ENCODE data around the gene MYDGF. TPM values are rescaled to one million over a fixed set of nuclear protein-coding genes. Genes with fewer than 3 reads are reported as not detected.
"Not testable (repeated sequence)": the region's sequence is repeated elsewhere in the genome, so short reads cannot be mapped to it uniquely, and the experiment has no call there.

The MYDGF gene
- total RNA-seq = 10 to 100 TPM; 59.2 to 65.8 TPM

GRCh38 chr19:4669723-4670480, at the start of gene MYDGF:
Gene MYDGF (minus strand): TSS chr19:4670342. CDS start chr19:4670334, 8 bp downstream.
- H3K9me3 Mint-ChIP-seq = no peaks in the 10 kb centered on the region
- H3K4me3 Mint-ChIP-seq = peak within 1 kb of the TSS; percentile 89

GRCh38 chr19:4719499-4719866, 49.3 kb upstream of the MYDGF start:
- no peak overlapping the region for H3K27ac Mint-ChIP-seq
- no peak overlapping the region for H3K4me3 Mint-ChIP-seq
- peaks cover 12% of the 10 kb centered on the region for H3K4me1 Mint-ChIP-seq
- H3K9me3 Mint-ChIP-seq = peaks cover under 1% of the 10 kb centered on the region
- H3K27me3 Mint-ChIP-seq = peaks cover 7% of the 10 kb centered on the region
- DNase-seq = no peak
- peaks cover 17% of the 10 kb centered on the region for H3K36me3 Mint-ChIP-seq

More at GRCh38 chr19:4669723-4670480, at the start of gene MYDGF:
- Mint-ChIP-seq H3K36me3 (peaks cover 10% of the 10 kb centered on the region), H3K27me3 (no peaks in the 10 kb centered on the region), H3K27ac (peak within 1 kb of the TSS; percentile 84), H3K4me1 (peaks cover 15% of the 10 kb centered on the region)
- peak; percentile 96 for DNase-seq

- Mint-ChIP-seq H3K27ac (no peak overlapping the region), H3K4me1 (peaks cover 7% of the 10 kb centered on the region), H3K27me3 (no peaks in the 10 kb centered on the region), H3K36me3 (peaks cover 19% of the 10 kb centered on the region), H3K4me3 (no peak overlapping the region), H3K9me3 (no peaks in the 10 kb centered on the region)
- DNase-seq = no peak
Observed at GRCh38 chr19:4717966-4718701, 48.0 kb upstream of the MYDGF start.

- Mint-ChIP-seq H3K9me3 (no peaks in the 10 kb centered on the region), H3K4me1 (peaks cover 7% of the 10 kb centered on the region), H3K36me3 (peaks cover 19% of the 10 kb centered on the region), H3K27me3 (no peaks in the 10 kb centered on the region), H3K4me3 (no peak overlapping the region), H3K27ac (no peak overlapping the region)
- no peak for DNase-seq
Observed at GRCh38 chr19:4717191-4717965, 47.2 kb upstream of the MYDGF start.

GRCh38 chr19:4715529-4716221, 45.5 kb upstream of the MYDGF start:
- Mint-ChIP-seq H3K27ac (no peak overlapping the region), H3K4me1 (peaks cover 6% of the 10 kb centered on the region), H3K4me3 (no peak overlapping the region), H3K36me3 (peaks cover 22% of the 10 kb centered on the region), H3K9me3 (no peaks in the 10 kb centered on the region), H3K27me3 (no peaks in the 10 kb centered on the region)
- no peak for DNase-seq

- not testable (repeated sequence) for H3K4me3 Mint-ChIP-seq, H3K27me3 Mint-ChIP-seq, H3K27ac Mint-ChIP-seq, H3K9me3 Mint-ChIP-seq, H3K4me1 Mint-ChIP-seq, DNase-seq
- peaks cover 17% of the 10 kb centered on the region for H3K36me3 Mint-ChIP-seq
Observed at GRCh38 chr19:4715178-4715528, 45.0 kb upstream of the MYDGF start.

GRCh38 chr19:4714016-4714415, 43.9 kb upstream of the MYDGF start:
- peaks cover 19% of the 10 kb centered on the region for H3K36me3 Mint-ChIP-seq

GRCh38 chr19:4713384-4713951, 43.3 kb upstream of the MYDGF start:
- Mint-ChIP-seq H3K4me1 (peaks cover 2% of the 10 kb centered on the region), H3K27me3 (no peaks in the 10 kb centered on the region), H3K36me3 (peaks cover 15% of the 10 kb centered on the region), H3K4me3 (no peak overlapping the region), H3K9me3 (no peaks in the 10 kb centered on the region), H3K27ac (no peak overlapping the region)
- DNase-seq = no peak

More at GRCh38 chr19:4714016-4714415, 43.9 kb upstream of the MYDGF start:
- Mint-ChIP-seq H3K9me3 (no peaks in the 10 kb centered on the region), H3K4me3 (no peak overlapping the region), H3K4me1 (peaks cover 2% of the 10 kb centered on the region), H3K27ac (no peak overlapping the region), H3K27me3 (no peaks in the 10 kb centered on the region)
- DNase-seq = no peak

- no peak for DNase-seq
- no peaks in the 10 kb centered on the region for H3K9me3 Mint-ChIP-seq
- H3K4me3 Mint-ChIP-seq = no peak overlapping the region
- no peak overlapping the region for H3K27ac Mint-ChIP-seq
- peaks cover 2% of the 10 kb centered on the region for H3K4me1 Mint-ChIP-seq
- H3K36me3 Mint-ChIP-seq = peaks cover 13% of the 10 kb centered on the region
- no peaks in the 10 kb centered on the region for H3K27me3 Mint-ChIP-seq
Observed at GRCh38 chr19:4712771-4713170, 42.6 kb upstream of the MYDGF start.

- H3K9me3 Mint-ChIP-seq = no peaks in the 10 kb centered on the region
- H3K36me3 Mint-ChIP-seq = peaks cover 13% of the 10 kb centered on the region
- no peaks in the 10 kb centered on the region for H3K27me3 Mint-ChIP-seq
- no peak overlapping the region for H3K27ac Mint-ChIP-seq
- DNase-seq = no peak
- peaks cover 2% of the 10 kb centered on the region for H3K4me1 Mint-ChIP-seq
- no peak overlapping the region for H3K4me3 Mint-ChIP-seq
Observed at GRCh38 chr19:4711211-4711610, 41.1 kb upstream of the MYDGF start.

- H3K4me3 Mint-ChIP-seq = no peak overlapping the region
- no peaks in the 10 kb centered on the region for H3K9me3 Mint-ChIP-seq
- no peaks in the 10 kb centered on the region for H3K27me3 Mint-ChIP-seq
- H3K4me1 Mint-ChIP-seq = peaks cover 2% of the 10 kb centered on the region
- no peak overlapping the region for H3K27ac Mint-ChIP-seq
- peaks cover 13% of the 10 kb centered on the region for H3K36me3 Mint-ChIP-seq
- DNase-seq = no peak
Observed at GRCh38 chr19:4710281-4710600, 40.1 kb upstream of the MYDGF start.

- Mint-ChIP-seq H3K27me3 (no peaks in the 10 kb centered on the region), H3K27ac (no peak overlapping the region), H3K36me3 (peaks cover 12% of the 10 kb centered on the region), H3K4me1 (peaks cover 2% of the 10 kb centered on the region), H3K9me3 (no peaks in the 10 kb centered on the region), H3K4me3 (no peak overlapping the region)
- DNase-seq = no peak
Observed at GRCh38 chr19:4709440-4710280, 39.5 kb upstream of the MYDGF start.

- H3K4me3 Mint-ChIP-seq = no peak overlapping the region
- H3K27me3 Mint-ChIP-seq = no peaks in the 10 kb centered on the region
- DNase-seq = no peak
- peaks cover 11% of the 10 kb centered on the region for H3K36me3 Mint-ChIP-seq
- no peak overlapping the region for H3K27ac Mint-ChIP-seq
- H3K9me3 Mint-ChIP-seq = no peaks in the 10 kb centered on the region
- peaks cover 2% of the 10 kb centered on the region for H3K4me1 Mint-ChIP-seq
Observed at GRCh38 chr19:4707956-4708650, 38.0 kb upstream of the MYDGF start.
